Airway epithelial cell (primary cell): ENCODE measurements around the gene PPP1R3E. TPM values are rescaled to one million over a fixed set of nuclear protein-coding genes. Genes with fewer than 3 reads are reported as not detected.

Experiments used
- total RNA-seq: library from RNA; depleted of rRNA; stranded (reverse); fragments of >200 nt; gene quantifications from 2 replicates; pipeline ENCODE4 v1.2.3, GENCODE V29; 2015

The PPP1R3E gene
- 2.4 and 7.5 TPM in 2 replicates for total RNA-seq

GRCh38 chr14:23302290-23303225 lies at the start of gene PPP1R3E:
Gene PPP1R3E (minus strand): TSS chr14:23302859. CDS start chr14:23302576, 283 bp downstream.

GRCh38 chr14:23320584-23321571 lies 18.2 kb upstream of the PPP1R3E start, which contains the start of gene PABPN1:
Gene PABPN1 (plus strand): TSS chr14:23321457. CDS start chr14:23321470, 13 bp downstream.

DNA sequence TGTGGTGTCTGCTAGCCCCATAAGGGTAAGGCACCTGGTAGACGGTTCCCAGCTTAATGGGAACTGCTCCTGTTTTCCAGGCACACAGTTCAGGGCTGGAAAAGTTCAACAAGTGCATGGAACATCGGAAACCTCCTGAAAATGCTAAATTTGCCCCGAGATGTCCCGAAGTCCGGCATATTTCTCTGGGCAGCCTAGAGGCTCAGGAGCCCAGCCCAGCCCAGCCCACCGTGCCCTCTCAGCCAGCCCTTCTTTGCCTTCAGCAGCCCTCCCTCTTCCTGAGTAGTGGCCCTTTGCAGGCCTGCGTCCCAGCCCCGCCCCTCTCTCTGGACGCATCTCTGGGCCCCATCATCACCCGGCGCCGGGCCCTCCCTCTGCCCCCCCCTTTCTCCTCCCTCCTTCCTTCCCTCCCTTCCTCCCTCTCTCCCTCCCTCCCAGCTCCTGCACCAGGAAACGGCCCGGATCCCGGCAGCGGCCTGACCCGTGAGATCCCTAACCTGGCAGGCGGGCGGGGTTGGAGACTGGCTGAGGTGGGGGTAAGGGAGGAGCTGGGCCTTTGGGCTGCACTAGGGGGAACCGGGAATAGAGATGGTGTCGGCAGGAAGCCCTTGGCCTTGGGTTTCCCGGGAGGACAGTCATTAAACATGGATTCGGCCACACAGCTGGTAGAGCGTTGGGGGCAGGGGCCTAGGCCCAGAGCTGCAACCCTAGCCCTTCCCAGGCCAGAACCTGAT lies 3.9 kb upstream of the PPP1R3E start, which contains the start of gene BCL2L2:
Gene BCL2L2 (plus strand): TSS at position 422 of the 734 bp plus-strand sequence. CDS start 935 bp downstream, outside the sequence.

DNA sequence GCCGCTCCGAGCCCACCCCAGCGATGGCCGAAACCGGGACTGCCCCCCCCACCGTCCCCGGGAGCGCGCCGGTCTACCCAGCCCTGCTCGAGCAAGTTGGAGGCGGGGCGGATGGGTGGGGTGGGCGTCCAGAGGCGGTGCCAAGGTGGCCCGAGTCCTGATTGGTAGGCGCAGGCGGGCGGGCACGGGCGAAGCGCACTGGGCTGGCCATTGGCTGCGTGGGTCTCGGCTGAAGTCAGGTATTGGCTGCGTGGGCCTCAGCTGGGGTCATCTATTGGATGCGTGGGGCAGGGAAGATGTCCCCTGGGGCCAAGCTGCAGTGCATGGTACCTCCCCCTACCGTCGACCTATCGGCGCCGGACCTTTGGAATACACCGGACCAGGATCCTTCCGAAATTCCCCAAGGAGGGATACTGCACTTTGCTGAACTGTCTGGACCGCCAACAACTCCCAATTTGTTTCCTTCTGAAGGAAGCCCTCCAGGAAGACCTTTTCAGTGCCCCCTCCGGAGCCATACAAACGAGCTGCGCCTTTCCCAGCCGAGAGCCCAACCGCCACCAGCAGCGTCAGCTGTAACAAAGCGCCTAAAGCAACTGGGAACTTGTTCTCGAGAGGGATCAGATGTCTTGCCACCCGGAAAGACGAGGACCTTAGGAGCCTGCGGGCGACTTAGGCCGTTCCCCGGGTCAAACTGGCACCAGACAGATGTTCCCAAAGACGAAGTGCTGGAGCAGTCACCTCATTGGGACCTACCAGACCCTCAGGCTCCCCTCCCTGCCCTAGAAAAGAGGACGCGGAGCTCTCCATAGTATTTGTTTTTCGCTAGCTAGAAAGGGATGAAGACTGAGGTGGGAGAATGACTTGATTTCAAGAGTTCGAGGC lies 16.4 kb downstream of the PPP1R3E start, which contains the start of gene HOMEZ:
Gene HOMEZ (minus strand): TSS at position 113 of the 882 bp plus-strand sequence. CDS start 180 bp downstream, outside the sequence.

Other genes starting within 250 kb of the PPP1R3E start
- 7.3 and 9.8 TPM in 2 replicates for gene CDH24, start 245.3 kb downstream of the PPP1R3E start, total RNA-seq
- 60.9 and 67.5 TPM in 2 replicates for gene ACIN1, start 207.7 kb downstream of the PPP1R3E start, total RNA-seq
- 31.6 and 42.5 TPM in 2 replicates for gene C14orf119, start 207.4 kb downstream of the PPP1R3E start, total RNA-seq
- not detected in 2 replicates for gene CIROP, start 197.9 kb downstream of the PPP1R3E start, total RNA-seq
- not detected in 2 replicates for gene CEBPE, start 183.6 kb downstream of the PPP1R3E start, total RNA-seq
- gene SLC7A8, start 119.2 kb downstream of the PPP1R3E start, total RNA-seq, result 12.0 and 19.0 TPM in 2 replicates
- not detected in 2 replicates for gene RNF212B, start 64.9 kb downstream of the PPP1R3E start, total RNA-seq
- gene HOMEZ, start 16.7 kb downstream of the PPP1R3E start, total RNA-seq, result 12.8 and 15.2 TPM in 2 replicates
- gene BCL2L2, start 4.0 kb upstream of the PPP1R3E start, total RNA-seq, result 15.5 and 21.9 TPM in 2 replicates
- gene PABPN1, start 18.6 kb upstream of the PPP1R3E start, total RNA-seq, result 41.6 and 51.3 TPM in 2 replicates
- 3.8 and 5.4 TPM in 2 replicates for gene SLC22A17, start 50.0 kb upstream of the PPP1R3E start, total RNA-seq
- 15.0 and 23.2 TPM in 2 replicates for gene EFS, start 62.3 kb upstream of the PPP1R3E start, total RNA-seq
- gene IL25, start 70.0 kb upstream of the PPP1R3E start, total RNA-seq, result not detected in 2 replicates
- not detected in 2 replicates for gene CMTM5, start 74.2 kb upstream of the PPP1R3E start, total RNA-seq
- gene MYH6, start 105.4 kb upstream of the PPP1R3E start, total RNA-seq, result not detected in 2 replicates
- gene MYH7, start 132.8 kb upstream of the PPP1R3E start, total RNA-seq, result not detected in 2 replicates
- gene NGDN, start 166.8 kb upstream of the PPP1R3E start, total RNA-seq, result 29.1 and 30.3 TPM in 2 replicates
- gene ZFHX2, start 248.9 kb upstream of the PPP1R3E start, total RNA-seq, result 0.21 and 2.0 TPM in 2 replicates